ENCODE results near the gene HSPA9.

HSPA9 gene

DNA sequence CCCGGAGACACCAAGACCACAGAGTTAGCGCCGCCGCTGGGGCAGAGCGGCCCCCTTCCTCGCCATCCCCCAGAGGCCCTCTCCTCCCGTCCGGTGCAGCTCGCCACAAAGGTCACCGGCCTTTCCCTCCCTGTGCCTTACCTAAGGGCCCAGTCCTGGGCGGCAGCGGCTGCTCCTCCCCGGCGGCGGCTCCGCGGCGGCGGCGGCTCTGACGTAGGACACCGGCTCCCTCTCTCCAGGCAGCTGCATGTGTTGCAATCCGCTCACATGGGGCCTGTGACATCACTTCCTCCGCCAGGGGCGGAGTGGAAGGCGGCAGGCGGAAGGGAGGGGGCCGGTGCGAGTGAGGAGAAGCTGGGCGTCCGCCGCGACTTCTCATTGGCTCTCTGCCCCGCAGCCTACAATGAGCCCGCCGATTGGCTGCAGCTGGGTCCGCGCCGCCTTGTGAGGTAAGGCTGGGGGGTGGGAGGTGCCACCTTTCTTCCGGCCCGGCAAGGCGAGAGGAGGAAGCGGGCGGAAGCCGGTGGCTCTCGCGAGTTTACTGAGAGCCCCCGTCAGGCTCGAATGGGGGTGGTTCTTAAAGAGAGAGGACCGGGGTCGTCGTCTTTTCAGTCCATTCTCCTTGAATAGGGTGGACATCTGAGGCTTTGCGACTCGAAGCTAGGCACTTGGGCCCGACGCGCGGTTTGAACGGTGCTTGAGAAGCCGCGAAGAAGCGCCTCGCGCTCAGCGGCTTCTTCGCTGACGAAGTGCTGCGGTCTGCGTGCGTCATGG, 32.1 kb downstream of the HSPA9 start, which contains the start of gene ETF1 (continued):
- TF ChIP-seq, protein P1, sequence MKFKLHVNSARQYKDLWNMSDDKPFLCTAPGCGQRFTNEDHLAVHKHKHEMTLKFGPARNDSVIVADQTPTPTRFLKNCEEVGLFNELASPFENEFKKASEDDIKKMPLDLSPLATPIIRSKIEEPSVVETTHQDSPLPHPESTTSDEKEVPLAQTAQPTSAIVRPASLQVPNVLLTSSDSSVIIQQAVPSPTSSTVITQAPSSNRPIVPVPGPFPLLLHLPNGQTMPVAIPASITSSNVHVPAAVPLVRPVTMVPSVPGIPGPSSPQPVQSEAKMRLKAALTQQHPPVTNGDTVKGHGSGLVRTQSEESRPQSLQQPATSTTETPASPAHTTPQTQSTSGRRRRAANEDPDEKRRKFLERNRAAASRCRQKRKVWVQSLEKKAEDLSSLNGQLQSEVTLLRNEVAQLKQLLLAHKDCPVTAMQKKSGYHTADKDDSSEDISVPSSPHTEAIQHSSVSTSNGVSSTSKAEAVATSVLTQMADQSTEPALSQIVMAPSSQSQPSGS (tag by site-specific recombination; IDR thresholded peaks at IDR 0.05; ENCODE audit: low read depth), result peak; percentile 93
- TF ChIP-seq ZNF585B (tag by site-specific recombination; IDR thresholded peaks at IDR 0.05) (no peak), ZNF76 (tag by site-specific recombination; IDR thresholded peaks at IDR 0.05; ENCODE audit: borderline replicate concordance, low read depth) (peak; percentile 71), ZXDB (tag by site-specific recombination; IDR thresholded peaks at IDR 0.05) (peak; percentile 88), ZNF501 (tag by site-specific recombination; IDR thresholded peaks at IDR 0.05) (peak; percentile 93), ZNF792 (tag by site-specific recombination; IDR thresholded peaks at IDR 0.05) (no peak), KLF9 (tag by site-specific recombination; IDR thresholded peaks at IDR 0.05; ENCODE audit: low read depth) (peak; percentile 67), ZNF404 (tag by site-specific recombination; IDR thresholded peaks at IDR 0.05) (no peak), GFI1B (tag by site-specific recombination; IDR thresholded peaks at IDR 0.05) (no peak), MYNN (tag by site-specific recombination; IDR thresholded peaks at IDR 0.05; ENCODE audit: borderline replicate concordance) (no peak), ZNF335 (tag by site-specific recombination; conservative IDR thresholded peaks at IDR 0.05) (peak; percentile 83), ZNF558 (tag by site-specific recombination; IDR thresholded peaks at IDR 0.05) (no peak), YY2 (tag by site-specific recombination; IDR thresholded peaks at IDR 0.05) (peak; percentile 88), GLIS1 (tag by site-specific recombination; IDR thresholded peaks at IDR 0.05) (peak; percentile 93), ZNF670 (tag by site-specific recombination; IDR thresholded peaks at IDR 0.05; ENCODE audit: low read depth) (no peak), ZBTB8A (tag by site-specific recombination; IDR thresholded peaks at IDR 0.05) (peak; percentile 72), OVOL3 (tag by site-specific recombination; IDR thresholded peaks at IDR 0.05) (no peak), BCL11A (tag by site-specific recombination; IDR thresholded peaks at IDR 0.05; ENCODE audit: low read depth) (no peak), ZSCAN16 (tag by site-specific recombination; IDR thresholded peaks at IDR 0.05) (no peak), REPIN1 (tag by site-specific recombination; IDR thresholded peaks at IDR 0.05; ENCODE audit: low read depth) (no peak), ZNF341 (tag by site-specific recombination; IDR thresholded peaks at IDR 0.05; ENCODE audit: low read depth) (peak; percentile 66), SP3 (tag by site-specific recombination; IDR thresholded peaks at IDR 0.05) (peak; percentile 98), ZNF16 (tag by site-specific recombination; IDR thresholded peaks at IDR 0.05; ENCODE audit: low read depth) (no peak), SCRT2 (tag by site-specific recombination; IDR thresholded peaks at IDR 0.05) (peak; percentile 54)
- TF ChIP-seq, protein P2, sequence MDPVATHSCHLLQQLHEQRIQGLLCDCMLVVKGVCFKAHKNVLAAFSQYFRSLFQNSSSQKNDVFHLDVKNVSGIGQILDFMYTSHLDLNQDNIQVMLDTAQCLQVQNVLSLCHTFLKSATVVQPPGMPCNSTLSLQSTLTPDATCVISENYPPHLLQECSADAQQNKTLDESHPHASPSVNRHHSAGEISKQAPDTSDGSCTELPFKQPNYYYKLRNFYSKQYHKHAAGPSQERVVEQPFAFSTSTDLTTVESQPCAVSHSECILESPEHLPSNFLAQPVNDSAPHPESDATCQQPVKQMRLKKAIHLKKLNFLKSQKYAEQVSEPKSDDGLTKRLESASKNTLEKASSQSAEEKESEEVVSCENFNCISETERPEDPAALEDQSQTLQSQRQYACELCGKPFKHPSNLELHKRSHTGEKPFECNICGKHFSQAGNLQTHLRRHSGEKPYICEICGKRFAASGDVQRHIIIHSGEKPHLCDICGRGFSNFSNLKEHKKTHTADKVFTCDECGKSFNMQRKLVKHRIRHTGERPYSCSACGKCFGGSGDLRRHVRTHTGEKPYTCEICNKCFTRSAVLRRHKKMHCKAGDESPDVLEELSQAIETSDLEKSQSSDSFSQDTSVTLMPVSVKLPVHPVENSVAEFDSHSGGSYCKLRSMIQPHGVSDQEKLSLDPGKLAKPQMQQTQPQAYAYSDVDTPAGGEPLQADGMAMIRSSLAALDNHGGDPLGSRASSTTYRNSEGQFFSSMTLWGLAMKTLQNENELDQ (tag by site-specific recombination; IDR thresholded peaks at IDR 0.05; ENCODE audit: low read depth), result no peak
- TF ChIP-seq, protein P3, sequence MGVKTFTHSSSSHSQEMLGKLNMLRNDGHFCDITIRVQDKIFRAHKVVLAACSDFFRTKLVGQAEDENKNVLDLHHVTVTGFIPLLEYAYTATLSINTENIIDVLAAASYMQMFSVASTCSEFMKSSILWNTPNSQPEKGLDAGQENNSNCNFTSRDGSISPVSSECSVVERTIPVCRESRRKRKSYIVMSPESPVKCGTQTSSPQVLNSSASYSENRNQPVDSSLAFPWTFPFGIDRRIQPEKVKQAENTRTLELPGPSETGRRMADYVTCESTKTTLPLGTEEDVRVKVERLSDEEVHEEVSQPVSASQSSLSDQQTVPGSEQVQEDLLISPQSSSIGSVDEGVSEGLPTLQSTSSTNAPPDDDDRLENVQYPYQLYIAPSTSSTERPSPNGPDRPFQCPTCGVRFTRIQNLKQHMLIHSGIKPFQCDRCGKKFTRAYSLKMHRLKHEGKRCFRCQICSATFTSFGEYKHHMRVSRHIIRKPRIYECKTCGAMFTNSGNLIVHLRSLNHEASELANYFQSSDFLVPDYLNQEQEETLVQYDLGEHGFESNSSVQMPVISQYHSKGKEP (tag by site-specific recombination; IDR thresholded peaks at IDR 0.05), result peak; percentile 95
- TF ChIP-seq, protein P4, sequence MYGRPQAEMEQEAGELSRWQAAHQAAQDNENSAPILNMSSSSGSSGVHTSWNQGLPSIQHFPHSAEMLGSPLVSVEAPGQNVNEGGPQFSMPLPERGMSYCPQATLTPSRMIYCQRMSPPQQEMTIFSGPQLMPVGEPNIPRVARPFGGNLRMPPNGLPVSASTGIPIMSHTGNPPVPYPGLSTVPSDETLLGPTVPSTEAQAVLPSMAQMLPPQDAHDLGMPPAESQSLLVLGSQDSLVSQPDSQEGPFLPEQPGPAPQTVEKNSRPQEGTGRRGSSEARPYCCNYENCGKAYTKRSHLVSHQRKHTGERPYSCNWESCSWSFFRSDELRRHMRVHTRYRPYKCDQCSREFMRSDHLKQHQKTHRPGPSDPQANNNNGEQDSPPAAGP (tag by site-specific recombination; IDR thresholded peaks at IDR 0.05), result no peak; the same call in 1 of the 2 replicates
- TF ChIP-seq, protein P5, sequence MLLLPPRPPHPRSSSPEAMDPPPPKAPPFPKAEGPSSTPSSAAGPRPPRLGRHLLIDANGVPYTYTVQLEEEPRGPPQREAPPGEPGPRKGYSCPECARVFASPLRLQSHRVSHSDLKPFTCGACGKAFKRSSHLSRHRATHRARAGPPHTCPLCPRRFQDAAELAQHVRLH (tag by site-specific recombination; IDR thresholded peaks at IDR 0.05), result 0 out of 2 replicates have a peak, but pooled peaks have one; percentile 81
- TF ChIP-seq, protein P6, sequence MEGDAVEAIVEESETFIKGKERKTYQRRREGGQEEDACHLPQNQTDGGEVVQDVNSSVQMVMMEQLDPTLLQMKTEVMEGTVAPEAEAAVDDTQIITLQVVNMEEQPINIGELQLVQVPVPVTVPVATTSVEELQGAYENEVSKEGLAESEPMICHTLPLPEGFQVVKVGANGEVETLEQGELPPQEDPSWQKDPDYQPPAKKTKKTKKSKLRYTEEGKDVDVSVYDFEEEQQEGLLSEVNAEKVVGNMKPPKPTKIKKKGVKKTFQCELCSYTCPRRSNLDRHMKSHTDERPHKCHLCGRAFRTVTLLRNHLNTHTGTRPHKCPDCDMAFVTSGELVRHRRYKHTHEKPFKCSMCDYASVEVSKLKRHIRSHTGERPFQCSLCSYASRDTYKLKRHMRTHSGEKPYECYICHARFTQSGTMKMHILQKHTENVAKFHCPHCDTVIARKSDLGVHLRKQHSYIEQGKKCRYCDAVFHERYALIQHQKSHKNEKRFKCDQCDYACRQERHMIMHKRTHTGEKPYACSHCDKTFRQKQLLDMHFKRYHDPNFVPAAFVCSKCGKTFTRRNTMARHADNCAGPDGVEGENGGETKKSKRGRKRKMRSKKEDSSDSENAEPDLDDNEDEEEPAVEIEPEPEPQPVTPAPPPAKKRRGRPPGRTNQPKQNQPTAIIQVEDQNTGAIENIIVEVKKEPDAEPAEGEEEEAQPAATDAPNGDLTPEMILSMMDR (tag by site-specific recombination; IDR thresholded peaks at IDR 0.05), result no peak
- TF ChIP-seq, protein P7, sequence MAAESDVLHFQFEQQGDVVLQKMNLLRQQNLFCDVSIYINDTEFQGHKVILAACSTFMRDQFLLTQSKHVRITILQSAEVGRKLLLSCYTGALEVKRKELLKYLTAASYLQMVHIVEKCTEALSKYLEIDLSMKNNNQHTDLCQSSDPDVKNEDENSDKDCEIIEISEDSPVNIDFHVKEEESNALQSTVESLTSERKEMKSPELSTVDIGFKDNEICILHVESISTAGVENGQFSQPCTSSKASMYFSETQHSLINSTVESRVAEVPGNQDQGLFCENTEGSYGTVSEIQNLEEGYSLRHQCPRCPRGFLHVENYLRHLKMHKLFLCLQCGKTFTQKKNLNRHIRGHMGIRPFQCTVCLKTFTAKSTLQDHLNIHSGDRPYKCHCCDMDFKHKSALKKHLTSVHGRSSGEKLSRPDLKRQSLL (tag by site-specific recombination; IDR thresholded peaks at IDR 0.05), result 0 out of 2 replicates have a peak, but pooled peaks have one; percentile 44

Data from HEK293 (cell line).